GM19023 (cell line): ENCODE measurements around the gene NCOA7.
"Not testable (repeated sequence)": the region's sequence is repeated elsewhere in the genome, so short reads cannot be mapped to it uniquely, and the experiment has no call there.

Experiments
- ATAC-seq: cut with Tn5 transposase; IDR thresholded peaks from one replicate; pipeline ENCODE4 v1.9.1; 2021; ENCODE audit warnings: mild to moderate bottlenecking, moderate library complexity; ENCODE audit not compliant: unreplicated experiment

Gene NCOA7

DNA sequence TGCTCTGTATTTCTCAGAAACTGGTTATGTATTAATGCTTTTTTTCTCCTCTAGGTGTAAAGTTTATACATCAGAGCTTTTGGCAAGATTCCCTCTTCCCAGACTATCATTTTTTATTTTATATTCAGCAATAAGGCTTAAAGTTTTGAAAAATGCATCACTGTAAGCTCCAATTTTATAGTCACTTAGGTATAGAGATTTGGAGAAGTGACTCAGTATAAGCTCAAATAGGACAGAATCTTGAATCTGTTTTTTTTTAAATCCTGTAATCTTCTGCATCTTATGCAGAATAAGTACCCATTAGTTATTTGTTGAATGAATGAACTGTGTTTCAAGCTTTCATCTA is 1.0 kb downstream of the NCOA7 start:
- no peak for ATAC-seq

DNA sequence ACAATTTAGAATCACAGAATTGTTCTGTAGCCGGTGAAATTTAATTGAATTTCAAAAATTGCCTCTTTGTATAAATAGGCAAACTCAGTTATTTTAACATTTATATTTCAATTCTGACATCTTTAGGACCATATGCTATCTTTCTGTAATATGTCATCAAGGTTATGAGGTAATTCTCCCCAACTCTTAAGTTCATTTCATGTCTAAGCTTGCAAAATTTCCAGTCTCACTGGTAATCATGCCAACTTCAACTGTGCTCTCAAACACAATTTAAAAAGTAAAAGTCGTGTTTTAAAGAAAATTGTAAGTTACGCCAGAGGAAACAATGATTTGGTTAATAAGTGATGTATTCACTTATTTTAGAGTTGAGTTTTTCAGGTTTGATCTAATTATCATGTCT is 1.4 kb downstream of the NCOA7 start:
- ATAC-seq, result no peak

DNA sequence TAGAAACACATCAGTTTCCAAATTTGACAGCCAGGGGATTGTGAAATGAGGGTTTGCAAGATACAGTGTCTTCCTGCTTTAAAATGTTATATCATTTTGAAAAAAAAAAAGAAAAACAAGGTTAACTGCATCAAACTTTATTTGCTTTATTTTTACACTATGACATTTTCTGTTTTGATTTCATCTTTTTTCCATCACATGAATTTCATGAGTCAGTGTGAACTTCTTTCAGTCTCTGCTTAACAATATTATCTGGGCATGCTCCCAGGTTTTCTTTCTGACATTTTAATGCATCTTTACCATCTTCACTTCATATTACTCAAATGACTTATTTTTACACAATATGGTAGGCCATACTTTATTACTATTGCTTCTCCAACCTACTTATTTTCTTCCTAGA is 1.9 kb downstream of the NCOA7 start:
- ATAC-seq, result no peak

DNA sequence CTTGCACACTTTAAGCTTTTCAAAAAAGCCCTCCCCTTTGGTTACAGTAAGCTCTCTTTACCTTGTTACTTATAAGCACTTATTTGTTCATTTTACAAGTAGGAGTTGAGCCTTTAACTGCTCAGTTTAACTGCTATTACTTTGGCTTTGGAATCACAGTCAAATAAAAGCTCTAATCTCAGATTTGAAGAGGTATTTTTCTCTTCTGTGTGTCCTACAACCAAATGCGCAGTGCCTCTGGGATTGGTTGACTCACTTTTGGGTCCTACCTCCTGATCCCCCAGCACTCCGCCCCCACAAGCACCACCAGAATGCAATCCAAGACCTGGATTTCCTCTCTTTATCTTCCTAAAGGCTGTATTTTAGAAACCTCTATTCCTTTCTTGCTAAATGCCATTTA is 2.5 kb downstream of the NCOA7 start:
- ATAC-seq, result no peak

DNA sequence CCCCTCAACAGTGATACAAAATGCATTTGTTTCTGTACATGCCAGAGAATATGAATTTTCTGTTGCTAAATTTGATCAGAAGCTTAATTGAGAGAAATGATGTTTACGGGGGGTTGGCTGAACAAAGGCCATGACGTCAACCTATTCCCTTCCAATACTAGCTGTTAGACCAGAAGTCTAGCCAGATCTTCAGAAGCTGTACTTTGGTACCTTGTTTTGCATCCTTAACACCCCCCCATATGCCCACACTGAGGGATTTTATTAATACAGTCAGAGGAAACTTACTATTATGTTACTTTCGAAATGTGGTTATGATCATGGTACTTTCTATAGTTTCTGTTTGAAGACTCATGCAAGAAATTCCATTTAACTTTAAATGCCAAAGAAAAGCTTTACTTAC is 3.1 kb downstream of the NCOA7 start:
- no peak for ATAC-seq

DNA sequence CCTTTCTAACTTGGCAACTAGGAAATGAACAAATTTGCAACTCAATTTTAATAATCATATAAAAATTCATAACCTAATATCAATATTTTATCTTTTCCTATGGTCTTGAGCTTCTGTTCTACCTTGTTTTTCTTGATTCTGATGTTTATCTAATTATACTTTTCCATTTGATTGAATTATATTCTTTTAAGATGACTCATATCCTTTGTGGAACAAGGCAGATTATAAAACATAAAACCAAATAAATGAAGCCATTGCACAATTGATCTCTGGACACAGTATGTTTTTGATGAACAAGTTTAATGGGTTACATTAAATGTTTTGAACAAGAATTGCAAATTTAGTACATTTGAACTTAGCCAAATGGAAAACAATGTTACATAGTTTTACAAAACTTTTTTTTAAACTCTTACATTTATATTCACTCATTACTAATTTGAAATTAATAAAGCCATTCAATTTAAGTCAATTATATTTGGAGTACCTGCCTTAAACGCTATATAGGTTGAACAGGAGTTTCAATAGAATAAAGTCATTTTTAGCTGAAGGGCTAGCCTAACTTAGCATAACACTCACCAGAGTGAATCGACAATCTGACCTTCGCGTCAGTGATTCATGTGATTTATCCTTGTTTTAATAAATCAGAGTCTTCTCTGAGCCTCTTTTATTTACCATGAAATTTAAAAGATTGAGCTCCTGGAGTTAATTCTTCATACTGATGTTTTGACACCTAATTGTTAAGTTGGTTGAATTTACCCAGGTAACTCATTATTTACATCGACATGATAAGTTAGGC is 3.8 kb downstream of the NCOA7 start:
- ATAC-seq, result no peak

DNA sequence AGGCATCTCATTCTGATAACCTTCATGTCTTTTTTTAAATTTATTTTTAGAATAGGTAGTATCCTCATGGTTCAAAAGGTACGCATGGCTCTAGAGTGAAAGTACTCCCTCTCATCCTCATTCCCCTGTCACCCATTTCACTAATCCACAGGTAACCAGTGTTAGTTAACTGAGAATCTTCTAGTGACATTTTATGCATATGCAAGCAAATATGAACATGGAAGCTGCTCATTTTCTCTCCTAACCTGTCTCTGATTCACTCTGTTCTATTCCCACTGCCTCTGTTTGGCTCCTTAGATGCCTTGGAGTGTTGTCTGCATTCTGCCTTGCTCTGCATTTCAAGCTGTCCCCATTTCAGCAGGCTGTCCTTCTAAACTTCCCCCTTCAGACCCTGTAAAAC is 4.5 kb downstream of the NCOA7 start:
- ATAC-seq, result no peak

DNA sequence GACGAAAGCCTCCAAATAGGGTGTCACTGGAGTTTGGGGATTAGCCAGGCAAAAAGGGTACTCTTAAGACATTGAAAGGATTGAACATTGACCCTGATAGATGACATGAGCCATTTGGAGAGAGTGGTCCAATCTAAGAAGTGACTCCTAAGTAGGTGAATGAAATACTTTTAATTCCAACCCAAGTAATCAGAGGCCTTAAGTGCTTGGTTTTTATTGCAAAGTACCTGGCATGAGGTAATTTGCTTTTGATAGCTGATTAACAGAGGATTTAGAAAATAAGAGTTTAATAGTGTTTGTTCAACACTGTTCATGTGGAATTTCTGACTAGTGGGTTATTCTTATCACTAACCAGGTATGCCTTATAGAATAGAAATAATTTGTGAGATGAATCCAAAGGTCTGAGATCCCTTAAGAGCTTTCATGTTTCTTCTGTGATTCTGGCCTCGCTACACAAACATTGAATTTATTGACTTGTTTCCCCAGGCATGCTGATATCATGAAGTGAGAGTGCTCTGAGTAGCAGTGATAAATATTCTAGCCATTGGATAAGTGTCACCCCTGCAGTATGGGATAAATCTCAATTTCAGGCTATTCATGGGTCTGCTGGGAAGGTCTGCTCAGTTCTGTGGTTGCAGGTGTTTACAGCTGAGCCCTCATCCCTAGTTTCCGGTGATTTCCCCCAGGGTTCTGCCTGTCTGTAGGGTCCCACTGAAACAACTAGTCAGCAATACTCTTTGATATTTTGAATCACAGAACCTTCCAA is 6.5 kb downstream of the NCOA7 start:
- ATAC-seq, result no peak

DNA sequence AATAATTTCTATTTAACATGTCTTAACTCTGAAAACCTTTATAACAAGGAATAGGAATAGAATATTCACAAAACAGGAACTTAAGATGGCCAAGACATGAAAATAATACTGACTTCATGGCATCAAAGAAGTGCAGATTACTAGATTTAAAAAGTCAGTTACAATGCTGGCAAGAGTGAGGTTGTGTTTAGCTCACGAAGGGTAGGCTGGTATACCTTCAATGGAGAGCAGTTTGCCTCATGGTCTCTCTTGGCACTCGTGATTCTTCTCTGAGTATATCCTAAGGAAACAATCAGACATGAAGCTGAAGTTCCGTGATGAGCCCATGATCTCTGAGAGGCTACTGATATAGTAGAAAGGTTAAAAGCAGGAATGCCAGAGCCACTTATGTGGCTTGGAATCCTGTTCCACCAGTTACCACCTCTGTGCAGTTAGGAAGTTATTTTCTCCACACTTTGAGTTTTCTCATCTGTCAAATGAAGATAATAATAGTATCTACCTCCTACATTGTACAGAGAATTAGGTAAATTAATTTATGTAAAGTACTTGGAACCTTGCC is 7.2 kb downstream of the NCOA7 start:
- no peak for ATAC-seq

DNA sequence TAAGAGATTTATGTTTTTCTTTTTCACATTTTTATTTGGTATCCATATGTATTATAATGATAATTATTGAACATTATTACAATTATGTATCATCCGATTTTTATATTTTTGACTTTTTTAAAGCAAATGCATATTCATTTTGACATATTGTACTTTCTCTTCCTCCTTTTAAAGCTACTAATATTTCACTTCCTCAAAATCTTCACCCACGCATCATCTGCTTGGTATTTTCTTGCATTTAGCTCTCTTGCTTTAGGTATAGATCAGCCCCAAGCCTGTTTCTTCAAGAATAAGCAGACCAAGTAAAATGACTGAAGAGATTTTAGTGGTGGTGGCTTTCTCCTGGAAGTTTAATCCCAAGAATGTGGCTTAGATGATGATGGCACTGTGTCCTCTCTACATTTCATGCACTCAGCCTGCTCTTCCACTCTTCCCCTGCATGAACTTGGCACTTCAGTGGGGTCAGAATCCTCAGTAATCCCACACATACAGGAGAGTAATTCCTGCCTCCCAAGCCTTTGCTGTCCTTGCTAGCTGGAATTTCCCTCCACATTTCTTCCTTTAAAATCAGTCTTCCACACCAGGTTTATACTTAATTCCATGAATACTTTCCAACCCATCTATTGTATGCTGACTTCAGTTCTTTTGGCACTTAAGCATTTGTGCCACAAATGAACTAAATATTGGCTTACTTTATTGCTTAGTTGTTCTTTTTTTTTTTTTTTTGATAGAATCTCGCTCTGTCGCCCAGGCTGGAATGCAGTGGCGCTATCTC is 8.2 kb downstream of the NCOA7 start:
- peak; percentile 86 for ATAC-seq

DNA sequence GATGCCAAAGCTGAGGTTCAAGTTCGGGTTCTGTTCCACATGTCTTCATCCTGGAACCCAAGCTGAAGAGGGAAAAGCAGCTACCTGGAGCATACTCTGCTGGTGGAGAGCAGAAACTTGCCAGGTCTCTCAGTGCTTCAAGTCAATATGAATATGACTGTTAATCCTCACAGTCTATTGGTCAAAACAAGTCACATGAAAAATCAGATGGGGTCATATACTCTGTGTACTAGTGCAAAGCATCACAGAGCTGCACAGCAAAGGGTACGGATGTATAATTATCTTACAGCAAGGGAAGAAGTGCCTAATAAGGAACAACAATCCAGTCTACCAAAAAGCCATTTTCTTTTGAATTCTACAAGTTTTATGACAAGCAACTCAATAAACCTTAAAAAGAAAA is 11.6 kb downstream of the NCOA7 start:
- no peak for ATAC-seq

DNA sequence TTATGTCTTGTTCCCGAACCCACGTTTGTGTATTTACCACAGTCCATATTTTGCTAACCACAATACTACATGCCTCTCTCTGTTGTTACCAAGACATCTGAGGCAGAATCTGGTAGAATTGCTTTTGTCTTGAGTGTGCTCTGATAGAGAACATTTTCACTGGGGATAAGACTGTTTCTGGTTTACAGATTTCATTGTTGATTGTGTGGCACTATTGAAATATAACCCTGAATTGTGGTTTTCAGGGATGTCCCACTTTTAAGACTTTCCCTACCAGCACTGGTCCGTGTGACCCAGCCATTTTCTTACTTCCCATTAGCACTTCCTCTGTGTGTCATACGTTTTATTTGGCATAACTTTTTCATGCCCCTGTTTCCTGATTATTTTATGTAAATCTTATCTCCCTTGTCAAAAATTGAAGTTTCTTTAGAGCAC is 12.2 kb downstream of the NCOA7 start:
- ATAC-seq, result no peak

DNA sequence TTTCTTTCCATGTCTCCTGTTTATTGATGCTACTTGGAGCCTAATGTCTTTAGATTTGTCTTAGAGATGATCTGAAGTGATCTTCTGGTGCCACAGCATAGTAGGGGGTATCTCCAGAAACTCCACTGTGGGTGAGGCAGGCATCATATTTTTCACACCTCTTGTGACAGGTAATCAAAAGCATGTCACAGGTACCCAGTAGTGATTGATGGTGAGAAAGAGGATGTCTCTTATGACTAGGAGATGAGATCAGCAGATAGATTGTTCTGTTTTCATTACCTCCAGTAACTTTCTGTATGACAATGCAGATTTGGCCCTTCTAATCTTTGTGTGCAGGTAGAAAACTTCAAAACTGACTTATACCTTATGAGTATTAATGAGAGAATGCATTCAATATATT is 13.5 kb downstream of the NCOA7 start:
- ATAC-seq, result peak; percentile 52

DNA sequence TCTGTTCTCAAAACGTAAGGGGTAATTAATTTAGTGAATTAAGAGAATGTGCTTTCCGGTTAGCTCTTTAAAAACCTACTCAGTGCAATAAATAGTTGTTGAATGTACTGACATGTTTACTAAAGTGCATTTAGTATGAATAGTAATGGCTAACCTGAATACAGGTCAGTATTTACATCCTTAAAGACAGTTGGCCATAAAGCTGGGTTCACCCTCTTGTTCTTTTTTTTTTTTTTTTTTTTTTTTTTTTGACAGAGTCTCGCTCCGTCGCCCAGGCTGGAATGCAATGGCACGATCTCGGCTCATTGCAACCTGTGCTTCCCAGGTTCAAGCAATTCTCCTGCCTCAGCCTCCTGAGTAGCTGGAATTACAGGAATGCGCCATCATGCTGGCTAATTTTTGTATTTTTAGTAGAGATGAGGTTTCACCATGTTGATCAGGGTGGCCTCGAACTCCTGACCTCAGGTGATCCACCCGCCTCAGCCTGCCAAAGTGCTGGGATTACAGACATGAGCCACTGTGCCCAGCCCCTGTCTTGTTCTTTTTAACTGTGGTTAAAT is 14.2 kb downstream of the NCOA7 start:
- ATAC-seq, result not testable (repeated sequence)

DNA sequence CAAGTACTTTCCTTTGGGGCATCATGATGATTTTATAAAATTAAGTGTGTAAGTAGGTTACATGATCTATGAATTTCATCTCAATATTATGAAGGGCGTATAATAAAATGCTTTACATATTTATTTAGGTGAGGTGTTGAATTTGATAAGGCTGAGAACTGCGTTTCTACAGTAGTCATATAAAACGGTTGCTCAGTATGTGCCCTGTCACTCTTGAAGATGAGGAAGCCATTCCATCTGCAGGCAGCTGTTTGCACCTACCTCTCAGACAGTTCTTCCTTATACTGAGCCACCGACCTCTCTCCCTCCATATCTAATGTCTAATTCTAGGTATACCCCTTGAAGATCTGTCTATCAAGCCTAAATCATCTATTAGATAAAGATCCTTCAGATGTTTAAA is 16.1 kb downstream of the NCOA7 start:
- ATAC-seq, result no peak

DNA sequence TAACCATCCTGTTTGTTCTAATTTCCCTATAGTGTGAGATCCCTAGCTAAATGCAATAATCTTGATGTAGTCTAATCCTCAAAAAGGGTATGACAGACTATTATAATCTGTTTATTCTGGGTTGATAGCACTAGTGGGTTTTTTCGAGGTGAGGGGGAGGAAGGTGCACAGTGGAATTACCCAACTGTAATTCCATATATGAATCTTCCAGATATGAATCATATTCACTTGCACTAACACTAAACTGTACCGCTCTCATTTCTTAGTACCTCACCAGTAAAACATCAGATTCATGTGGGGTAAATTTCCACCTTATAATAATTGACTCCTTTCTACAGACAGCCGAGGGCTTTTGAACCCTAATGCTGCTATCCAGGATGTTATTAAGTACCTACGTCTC is 16.5 kb downstream of the NCOA7 start:
- peak; percentile 31 for ATAC-seq

DNA sequence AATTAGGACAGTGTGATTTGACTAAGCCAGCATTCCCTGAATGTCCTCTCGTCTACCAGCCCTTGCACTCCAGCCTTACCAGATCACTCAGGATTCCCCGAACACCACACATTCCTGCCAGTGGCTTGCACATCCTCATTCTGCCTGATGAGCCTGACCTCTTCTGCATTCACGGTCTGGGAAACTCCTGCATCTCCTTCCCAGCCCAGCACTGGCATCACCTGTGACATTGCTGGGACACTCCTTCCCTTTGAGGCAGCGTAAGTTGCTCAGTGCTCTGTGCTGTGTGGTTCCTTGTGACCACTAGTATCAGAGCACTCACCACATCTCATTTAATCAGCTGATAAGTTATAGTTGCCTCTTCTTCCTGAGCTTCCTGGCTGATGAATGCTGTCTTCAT is 17.3 kb downstream of the NCOA7 start:
- ATAC-seq, result no peak

DNA sequence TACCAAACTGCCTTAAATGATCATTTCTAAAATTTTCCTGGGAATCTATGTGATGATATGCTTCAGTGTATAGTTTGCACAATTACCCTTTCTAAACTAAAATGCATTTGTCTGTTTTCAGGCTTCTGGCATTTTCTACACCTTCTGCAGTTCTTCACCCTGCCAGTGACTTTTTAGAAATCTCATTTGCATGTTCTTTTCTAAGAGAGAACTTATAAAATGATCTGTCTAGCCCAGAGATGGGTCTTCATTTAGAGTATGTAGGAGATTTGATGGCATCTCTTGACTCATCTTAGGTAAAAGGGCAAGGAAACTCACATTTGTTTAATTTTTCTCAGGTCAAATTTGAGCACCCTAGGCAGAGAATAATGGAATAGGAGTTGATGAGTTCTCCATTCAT is 17.8 kb downstream of the NCOA7 start:
- no peak for ATAC-seq

DNA sequence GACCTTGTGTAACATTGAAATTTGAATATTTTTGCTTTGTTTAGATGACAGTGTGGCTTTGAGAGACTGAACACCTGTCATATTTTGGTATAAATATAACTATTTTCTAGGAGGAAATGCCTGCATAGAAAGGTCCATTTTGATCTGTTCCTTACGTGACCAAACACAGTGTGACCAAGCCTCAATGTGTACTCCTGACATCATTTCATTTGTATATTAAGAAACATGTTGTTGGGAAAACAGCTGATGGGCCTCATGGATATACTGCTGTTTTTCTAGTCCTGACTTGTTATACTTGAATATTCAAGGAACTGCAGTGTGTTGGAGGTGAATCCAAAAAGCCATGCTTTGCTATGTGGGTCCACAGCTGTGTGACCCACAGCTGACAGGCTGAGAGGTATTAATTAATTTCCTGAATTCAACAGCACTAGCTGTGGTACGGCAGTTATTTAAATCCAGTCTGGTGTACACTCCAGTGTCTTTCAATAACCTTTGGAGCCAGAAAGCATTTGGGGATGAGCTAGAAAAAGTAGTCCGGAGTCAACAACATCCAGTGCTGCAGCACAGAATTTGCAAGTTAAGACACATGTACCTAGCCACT is 18.9 kb downstream of the NCOA7 start:
- no peak for ATAC-seq

DNA sequence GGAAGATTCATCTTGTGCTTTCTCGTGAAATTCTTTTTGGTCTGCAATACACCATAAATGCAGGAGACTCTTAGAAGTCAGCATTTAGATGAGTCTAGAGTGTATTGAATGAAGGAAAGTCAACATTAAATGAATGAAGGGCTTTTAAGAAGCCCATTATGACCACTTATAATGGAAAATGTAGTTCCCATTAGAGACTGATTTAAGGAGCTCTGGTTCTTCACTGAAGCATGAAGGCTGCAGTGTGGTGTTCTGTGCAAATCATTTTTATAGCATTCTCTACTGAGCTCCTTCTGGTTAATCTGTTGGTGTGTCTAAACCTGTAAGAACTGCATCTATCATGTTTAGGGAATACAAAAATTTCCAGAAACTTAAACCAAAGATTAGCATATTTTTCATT is 19.7 kb downstream of the NCOA7 start:
- no peak for ATAC-seq

DNA sequence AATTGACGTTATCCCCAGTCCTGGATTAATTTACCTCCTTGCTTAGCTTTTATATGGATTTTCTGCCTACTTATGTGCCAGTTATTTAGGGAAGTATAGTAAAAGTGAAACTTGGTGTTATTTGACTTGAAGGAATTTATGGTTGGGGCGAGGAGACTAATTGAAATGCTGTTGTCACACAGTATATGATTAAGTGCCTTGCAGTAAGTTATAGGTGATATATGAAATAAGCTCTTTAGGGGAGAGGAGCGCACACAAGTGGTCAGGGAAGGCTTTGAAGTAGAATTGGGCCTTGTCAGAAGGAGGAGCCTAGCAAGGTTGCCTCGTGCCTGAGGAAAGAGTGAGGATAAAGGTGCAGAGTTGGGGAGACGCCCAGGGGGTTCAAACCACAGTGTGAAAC is 20.5 kb downstream of the NCOA7 start:
- no peak for ATAC-seq
